Neural cell (in vitro differentiated cells): ENCODE data around the gene CTBP2.

Experiments used
- EP300 ChIP-seq: fragments of 450-650 bp; conservative IDR thresholded peaks from 2 replicates; pipeline ENCODE4 v1.6.1; 2014; ENCODE audit warnings: antibody characterized with exemption, mild to moderate bottlenecking, moderate library complexity; ENCODE audit not compliant: poor library complexity, severe bottlenecking
- SMC3 ChIP-seq: fragments of 450-650 bp; conservative IDR thresholded peaks from 2 replicates; pipeline ENCODE4 v1.6.1; 2014; ENCODE audit warnings: antibody characterized with exemption, mild to moderate bottlenecking, moderate library complexity; ENCODE audit not compliant: poor library complexity
- TF ChIP-seq, protein P1 (sequence below): fragments of 450-650 bp; IDR thresholded peaks from 2 replicates; pipeline ENCODE4 v1.5.1; 2014; ENCODE audit warnings: antibody characterized with exemption, mild to moderate bottlenecking, moderate library complexity; ENCODE audit not compliant: poor library complexity, severe bottlenecking

DNA sequence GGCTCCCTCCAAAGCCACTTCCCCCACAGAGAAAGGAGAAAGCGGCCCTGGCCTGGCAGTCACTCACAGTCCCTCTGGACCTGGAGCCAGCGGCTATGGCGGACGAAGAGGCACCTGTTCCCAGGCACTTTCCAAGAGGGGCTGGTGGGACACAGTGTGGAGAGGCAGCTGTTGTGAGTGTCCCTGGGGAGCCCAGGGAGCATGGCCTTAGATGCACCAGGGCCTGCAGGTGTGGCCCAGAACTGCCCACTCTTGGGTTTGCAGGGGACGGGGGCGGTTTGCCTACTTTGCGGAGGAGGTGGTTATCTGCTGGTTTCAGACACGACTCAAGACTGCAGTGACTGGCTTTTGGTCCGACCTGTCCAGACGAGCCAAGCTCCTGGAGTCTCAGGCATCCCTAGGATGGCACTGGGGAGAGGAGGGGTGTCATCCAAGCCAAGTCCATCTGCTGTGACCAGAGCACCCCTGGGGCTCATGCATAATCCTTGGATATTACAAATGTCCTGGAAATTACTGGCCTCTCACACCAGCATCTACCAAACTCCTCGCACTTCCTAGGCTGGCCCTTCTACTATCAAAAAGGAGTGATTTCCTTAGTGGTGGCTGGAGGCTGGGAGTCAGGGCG lies 18.4 kb downstream of the CTBP2 start:
- TF ChIP-seq SMC3 (no peak), EP300 (no peak)
- TF ChIP-seq, protein P1, sequence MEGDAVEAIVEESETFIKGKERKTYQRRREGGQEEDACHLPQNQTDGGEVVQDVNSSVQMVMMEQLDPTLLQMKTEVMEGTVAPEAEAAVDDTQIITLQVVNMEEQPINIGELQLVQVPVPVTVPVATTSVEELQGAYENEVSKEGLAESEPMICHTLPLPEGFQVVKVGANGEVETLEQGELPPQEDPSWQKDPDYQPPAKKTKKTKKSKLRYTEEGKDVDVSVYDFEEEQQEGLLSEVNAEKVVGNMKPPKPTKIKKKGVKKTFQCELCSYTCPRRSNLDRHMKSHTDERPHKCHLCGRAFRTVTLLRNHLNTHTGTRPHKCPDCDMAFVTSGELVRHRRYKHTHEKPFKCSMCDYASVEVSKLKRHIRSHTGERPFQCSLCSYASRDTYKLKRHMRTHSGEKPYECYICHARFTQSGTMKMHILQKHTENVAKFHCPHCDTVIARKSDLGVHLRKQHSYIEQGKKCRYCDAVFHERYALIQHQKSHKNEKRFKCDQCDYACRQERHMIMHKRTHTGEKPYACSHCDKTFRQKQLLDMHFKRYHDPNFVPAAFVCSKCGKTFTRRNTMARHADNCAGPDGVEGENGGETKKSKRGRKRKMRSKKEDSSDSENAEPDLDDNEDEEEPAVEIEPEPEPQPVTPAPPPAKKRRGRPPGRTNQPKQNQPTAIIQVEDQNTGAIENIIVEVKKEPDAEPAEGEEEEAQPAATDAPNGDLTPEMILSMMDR, result no peak
